Measurements from ENCODE around the gene GRIFIN.

DNA sequence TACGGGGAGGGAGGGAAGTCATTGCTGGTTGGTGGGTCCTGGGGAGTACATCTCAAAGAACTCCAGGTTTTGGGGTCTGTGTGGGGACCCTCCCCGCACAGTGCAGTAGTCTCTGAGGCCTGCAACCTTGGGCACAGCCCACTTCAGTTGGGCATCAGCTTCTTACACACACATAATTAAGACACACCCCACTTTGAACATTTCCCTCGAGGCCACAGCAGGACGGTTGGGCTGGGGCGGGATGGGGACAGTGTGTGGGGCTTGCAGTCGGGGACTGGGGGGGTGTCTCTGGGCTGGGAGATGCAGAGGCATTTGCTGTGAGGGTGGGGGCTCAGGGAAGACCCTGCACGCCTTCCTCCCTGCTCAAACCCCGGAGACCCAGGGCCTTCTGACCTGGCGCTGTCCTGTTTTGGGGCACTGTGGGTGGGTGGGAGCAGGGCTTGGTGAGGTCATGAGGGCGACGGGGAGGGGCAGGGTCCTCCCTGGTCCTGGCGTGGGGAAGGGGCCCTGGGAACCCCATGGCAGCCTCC, 44.6 kb upstream of the GRIFIN start:
- no peak for TF ChIP-seq ZNF274 (IDR thresholded peaks at IDR 0.05; ENCODE audit: low read depth, low read length)
- TF ChIP-seq YY1 (IDR thresholded peaks at IDR 0.05; ENCODE audit: insufficient read depth, insufficient read length): no peak

Data from NT2/D1 (cell line).